ENCODE measurements around the gene NDUFAF2.
A peak's percentile ranks its signal among the peaks of the same experiment; 100 is the strongest.
"Not testable (repeated sequence)": the region's sequence is repeated elsewhere in the genome, so short reads cannot be mapped to it uniquely, and the experiment has no call there.

Gene NDUFAF2

GRCh38 chr5:60944904-60945812 is at the start of gene NDUFAF2, which contains the start of gene ERCC8:
TSS of gene NDUFAF2 (plus strand) at chr5:60945205. CDS start at chr5:60945256, 51 bp downstream.
TSS of gene ERCC8 (minus strand) at chr5:60945070. CDS start at chr5:60945008, 62 bp downstream.
- DNase-seq: peak; percentile 94

DNA sequence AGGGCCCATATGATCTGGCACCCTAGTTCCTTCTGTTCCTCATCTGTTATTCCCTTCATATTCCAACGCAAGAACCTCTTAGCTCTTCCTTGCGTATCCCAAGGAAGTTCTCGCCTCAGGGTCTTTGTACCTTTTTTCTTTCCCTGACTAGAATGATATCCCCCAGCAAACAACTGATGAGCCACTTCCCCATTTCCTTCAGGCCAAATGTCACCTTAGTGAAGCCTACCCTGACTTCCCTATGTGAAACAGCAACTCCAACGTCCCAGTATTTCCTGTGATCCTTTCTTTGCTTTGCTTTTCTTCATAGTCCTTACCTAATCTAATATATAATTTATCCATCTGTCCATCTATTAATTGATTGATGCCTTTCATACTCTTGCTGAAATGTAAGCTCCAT is 48.0 kb upstream of the NDUFAF2 start:
- DNase-seq: no peak

GRCh38 chr5:60903356-60903755 is 41.6 kb upstream of the NDUFAF2 start:
- DNase-seq: no peak

DNA sequence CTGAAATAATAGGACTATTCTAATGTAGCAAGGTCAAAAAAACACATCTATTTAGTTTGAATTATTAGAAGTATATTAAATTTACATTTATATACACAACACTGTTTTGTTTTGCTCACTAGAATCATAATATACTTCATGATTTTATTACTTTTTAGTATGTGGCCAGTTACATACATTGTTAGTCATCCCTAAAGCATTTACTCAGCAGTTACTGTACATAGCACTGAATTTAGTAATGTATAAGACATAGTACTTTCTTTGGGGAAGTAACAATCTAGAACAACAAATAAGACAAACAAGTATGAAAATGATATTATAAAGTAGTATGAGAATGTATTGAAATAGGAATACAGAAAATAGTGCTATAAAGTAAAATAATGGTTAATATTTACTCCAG is 28.4 kb upstream of the NDUFAF2 start:
- DNase-seq: peak; percentile 34

GRCh38 chr5:60918466-60918865 is 26.5 kb upstream of the NDUFAF2 start:
- no peak for DNase-seq

DNA sequence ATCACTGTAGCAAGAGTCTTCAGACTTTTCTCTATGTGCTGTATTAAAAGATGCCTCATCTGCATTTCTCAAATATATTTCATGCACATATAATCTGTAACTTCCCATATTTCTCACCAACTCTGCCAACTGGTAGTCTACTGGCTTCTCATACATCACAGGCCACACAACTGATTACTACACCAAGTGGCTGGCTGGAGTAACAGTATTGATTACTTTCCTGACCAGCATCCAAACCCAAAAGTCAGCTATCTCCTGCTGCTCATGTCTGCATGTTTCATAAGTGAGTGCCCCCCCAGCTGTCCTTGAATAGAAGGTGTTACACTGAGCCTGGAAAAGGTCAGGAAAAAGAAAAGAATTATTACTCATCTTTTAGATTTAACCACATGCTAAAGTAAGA is 17.6 kb upstream of the NDUFAF2 start:
- DNase-seq: no peak

- no peak for DNase-seq
Measured at GRCh38 chr5:60929024-60929423, 16.0 kb upstream of the NDUFAF2 start.

DNA sequence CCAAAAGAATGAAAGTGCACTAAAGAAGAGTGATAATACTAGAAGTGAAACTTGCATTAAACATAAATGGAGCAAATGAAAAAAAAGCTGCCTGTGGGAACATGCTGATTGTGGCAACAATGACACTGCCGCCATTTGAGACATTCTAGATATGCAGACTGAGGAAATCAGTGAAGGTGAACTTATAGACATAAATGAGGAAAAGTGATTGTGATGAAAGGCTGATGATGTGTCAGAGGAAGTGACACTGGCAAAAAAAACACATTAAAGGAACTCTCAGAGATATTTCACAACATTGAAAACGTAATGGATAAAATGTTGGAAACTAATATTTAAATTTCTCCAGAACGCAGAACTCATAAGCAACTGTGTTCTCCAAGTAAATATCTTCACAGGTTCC is 1.4 kb upstream of the NDUFAF2 start:
- no peak for DNase-seq

DNA sequence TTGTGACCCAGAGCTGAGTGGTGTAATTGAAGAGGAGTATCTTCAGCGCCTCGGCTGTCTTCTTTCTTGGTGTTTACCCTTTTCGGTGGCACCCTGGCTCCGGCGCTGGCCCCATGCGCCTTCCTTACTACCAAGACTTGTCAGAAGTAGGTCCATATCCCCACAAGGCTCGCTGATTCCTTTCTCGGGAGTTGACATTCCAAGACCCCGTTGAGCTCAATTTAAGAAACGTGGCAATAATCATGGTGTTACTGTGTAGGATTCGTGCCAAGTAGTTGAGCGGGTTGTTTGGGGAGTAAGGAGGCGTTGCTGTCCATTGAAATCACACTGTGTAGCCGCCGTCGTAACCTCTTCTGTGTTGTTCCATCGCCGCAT is 795 bp downstream of the NDUFAF2 start:
- DNase-seq: peak; percentile 62

GRCh38 chr5:60948738-60949137 is 3.7 kb downstream of the NDUFAF2 start:
- no peak for DNase-seq

DNA sequence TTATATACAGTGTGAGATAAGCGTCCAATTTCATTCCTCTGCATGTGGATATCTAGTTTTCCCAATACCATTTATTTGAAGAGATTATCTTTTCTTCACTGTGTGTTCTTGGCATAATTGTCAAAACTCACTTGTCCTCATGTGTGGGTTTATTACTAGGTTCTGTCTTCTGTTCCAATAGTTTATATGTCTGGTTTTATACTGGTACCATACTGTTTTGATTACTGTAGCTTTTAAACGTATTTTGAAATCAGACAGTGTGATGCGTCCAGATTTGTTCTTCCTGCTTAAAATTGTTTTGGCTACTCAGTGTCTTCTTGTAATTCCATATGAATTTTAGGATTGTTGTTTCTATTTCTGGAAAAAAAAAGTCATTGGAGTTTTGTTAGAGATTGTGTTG is 10.2 kb downstream of the NDUFAF2 start:
- no peak for DNase-seq

DNA sequence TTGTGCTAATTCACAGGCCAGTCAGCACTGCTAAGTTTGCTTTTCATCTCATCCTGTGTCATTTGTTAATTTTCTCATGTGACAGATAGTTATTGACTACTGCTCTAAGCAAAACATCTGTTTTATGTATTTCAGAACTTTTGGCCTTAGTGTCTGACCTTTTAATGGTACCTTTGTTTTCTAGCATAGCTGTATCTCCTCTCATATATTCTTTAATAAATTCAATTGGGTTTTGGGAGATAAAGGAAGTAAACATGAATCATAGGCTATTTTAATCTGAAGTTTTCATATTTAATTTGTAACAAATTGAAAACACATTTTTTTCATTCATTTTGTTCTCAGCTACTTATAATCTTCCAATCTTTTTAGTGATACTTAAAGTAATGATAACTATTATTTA is 13.1 kb downstream of the NDUFAF2 start:
- no peak for DNase-seq

DNA sequence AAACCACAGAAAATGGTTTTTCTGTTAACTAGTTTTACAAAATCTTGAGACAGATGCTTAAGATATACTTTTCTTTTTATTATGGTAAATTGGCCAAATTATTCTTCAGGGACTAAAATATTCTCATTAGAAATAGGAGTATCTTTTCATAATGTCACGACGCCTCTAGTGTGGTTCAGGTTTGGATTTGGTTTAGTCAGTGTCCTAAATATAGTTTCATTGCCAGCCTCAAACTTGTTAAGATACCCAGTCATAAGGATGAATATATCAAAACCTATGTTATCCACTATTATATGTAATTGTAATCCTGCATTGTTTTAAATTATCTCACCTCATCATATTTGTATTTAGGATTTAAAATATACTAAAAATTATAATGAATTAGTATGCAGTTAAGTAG is 13.7 kb downstream of the NDUFAF2 start:
- no peak for DNase-seq

- peak; percentile 31 for DNase-seq
Measured at GRCh38 chr5:60959156-60959555, 14.2 kb downstream of the NDUFAF2 start.

- DNase-seq: peak; percentile 29
Measured at GRCh38 chr5:60960591-60960990, 15.6 kb downstream of the NDUFAF2 start.

DNA sequence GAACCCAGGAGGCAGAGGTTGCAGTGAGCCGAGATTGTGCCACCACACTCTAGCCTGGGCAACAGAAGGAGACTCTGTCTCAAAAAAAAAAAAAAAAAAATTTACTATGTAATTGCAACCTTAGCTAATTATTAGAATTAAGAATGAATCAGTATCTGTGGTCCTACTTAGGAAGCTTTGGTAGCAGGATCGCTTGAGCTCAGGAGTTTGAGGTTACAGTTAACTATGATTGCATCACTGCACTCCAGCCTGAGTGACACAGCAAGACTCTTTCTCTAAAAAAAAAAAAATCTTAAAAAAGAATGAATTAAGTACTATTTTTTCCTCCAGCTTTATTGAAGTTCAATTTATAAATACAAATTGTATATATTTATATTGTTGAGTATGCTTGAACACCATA is 16.7 kb downstream of the NDUFAF2 start:
- DNase-seq: peak; percentile 13

DNA sequence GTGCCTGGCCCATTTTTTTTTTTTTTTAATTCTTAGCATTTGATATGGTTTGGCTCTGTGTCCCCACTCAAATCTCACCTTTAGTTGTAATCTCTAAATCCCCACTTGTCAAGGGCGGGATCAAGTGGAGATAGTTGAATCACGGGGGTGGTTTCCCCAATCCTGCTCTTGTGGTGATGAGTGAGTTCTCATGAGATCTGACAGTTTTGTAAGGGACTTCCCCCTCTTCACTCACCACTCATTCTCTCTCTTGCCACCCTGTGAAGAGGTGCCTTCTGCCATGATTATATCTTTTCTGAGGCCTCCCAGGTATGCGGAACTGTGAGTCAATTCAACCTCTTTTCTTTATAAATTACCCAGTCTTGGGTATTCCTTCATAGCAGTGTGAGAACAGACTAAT is 27.2 kb downstream of the NDUFAF2 start:
- no peak for DNase-seq

- no peak for DNase-seq
Measured at GRCh38 chr5:60977956-60978737, 33.1 kb downstream of the NDUFAF2 start.

GRCh38 chr5:60978968-60979367 is 34.0 kb downstream of the NDUFAF2 start:
- DNase-seq: no peak

- DNase-seq: no peak
Measured at GRCh38 chr5:60980511-60980910, 35.5 kb downstream of the NDUFAF2 start.

DNA sequence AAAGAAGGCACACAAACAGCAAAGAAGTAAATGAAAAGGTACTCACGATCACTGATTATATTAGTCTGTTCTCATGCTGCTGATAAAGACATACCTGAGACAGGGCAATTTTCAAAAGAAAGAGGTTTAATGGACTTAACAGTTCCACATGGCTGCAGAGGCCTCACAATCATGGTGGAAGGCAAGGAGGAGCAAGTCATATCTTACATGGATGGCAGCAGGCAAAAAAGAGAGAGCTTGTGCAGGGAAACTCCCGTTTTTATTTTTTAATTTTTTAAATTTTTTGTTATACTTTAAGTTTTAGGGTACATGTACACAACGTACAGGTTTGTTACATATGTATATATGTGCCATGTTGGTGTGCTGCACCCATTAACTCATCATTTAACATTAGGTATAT is 37.1 kb downstream of the NDUFAF2 start:
- not testable (repeated sequence) for DNase-seq

- DNase-seq: no peak
Measured at GRCh38 chr5:60989790-60990189, 44.8 kb downstream of the NDUFAF2 start.

GRCh38 chr5:60992871-60993270 is 47.9 kb downstream of the NDUFAF2 start:
- DNase-seq: no peak

DNA sequence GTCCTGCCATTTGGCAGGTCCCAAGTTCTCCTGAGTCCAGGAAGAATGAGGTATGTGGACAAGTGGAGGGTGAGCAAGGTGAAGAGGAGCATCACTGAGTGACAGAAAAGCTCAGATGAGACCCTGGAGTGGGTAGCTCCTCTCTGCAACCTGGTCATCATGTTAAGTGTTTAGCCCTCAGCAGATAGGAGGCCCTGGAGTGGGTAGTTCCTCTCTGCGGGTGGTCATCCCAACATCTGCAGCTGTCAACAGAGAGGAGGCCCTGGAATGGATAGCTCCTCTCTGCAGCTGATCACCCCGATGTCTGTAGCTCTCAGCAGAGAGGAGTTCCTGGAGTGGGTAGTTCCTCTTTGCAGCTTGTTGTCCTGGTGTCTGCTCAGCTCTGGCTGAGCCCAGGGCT is 48.4 kb downstream of the NDUFAF2 start:
- no peak for DNase-seq

Measured in EL (cell line).